Keratinocyte (primary cell): ENCODE data around the gene PLS3. TPM values are rescaled to one million over a fixed set of nuclear protein-coding genes. Genes with fewer than 3 reads are reported as not detected.
A peak's percentile ranks its signal among the peaks of the same experiment; 100 is the strongest.

ENCODE experiments used
- DNase-seq: peaks from one replicate; pipeline ENCODE4 v3.0.0-alpha.2; 2011; ENCODE audit warnings: low read depth, missing footprints, low spot score
- FAIRE-seq: peaks from 2 replicates; lab custom pipeline; 2011; peaks lifted over from hg19 to GRCh38; lab: Jason Lieb, UNC
- H2AFZ ChIP-seq: 2 replicates; pipeline ENCODE4 v1.6.0; 2012; ENCODE audit warnings: low read length, control low read depth, inconsistent platforms; ENCODE audit not compliant: control insufficient read depth
- H3K27ac ChIP-seq: 2 replicates; pipeline ENCODE4 v1.5.1; 2011; ENCODE audit warnings: low read length; ENCODE audit not compliant: control insufficient read depth, insufficient read depth
- H3K27me3 ChIP-seq: 3 replicates; pipeline ENCODE4 v1.6.0; 2011; ENCODE audit warnings: low read length; ENCODE audit not compliant: control insufficient read depth, insufficient read depth; ENCODE audit errors: extremely low read depth
- H3K36me3 ChIP-seq, 2 experiments: 2 replicates in 1 of 2; 3 replicates in 1 of 2; pipeline ENCODE4 v1.5.1; 2011; ENCODE audit warnings: low read length in 2 of 2, mild to moderate bottlenecking in 1 of 2; ENCODE audit not compliant: control insufficient read depth in 2 of 2, insufficient read depth in 2 of 2; ENCODE audit errors: extremely low read depth in 1 of 2
- H3K4me1 ChIP-seq: 3 replicates; pipeline ENCODE4 v1.5.1; 2011; ENCODE audit warnings: low read length; ENCODE audit not compliant: control insufficient read depth, insufficient read depth; ENCODE audit errors: extremely low read depth
- H3K4me2 ChIP-seq: 3 replicates; pipeline ENCODE4 v1.6.0; 2011; ENCODE audit warnings: low read depth, low read length; ENCODE audit not compliant: control insufficient read depth, insufficient read depth; ENCODE audit errors: extremely low read depth
- H3K4me3 ChIP-seq, 3 experiments: fragments of 200-600 bp in 1 of 3; sonication (generic) in 1 of 3; 2 replicates in 2 of 3; 3 replicates in 1 of 3; pipeline ENCODE4 v1.5.1; 2011 to 2016; ENCODE audit warnings: low read length in 3 of 3, mild to moderate bottlenecking in 3 of 3, control low read depth in 2 of 3, inconsistent platforms in 1 of 3, low read depth in 1 of 3, mixed read lengths in 1 of 3, mixed run types in 1 of 3, moderate library complexity in 1 of 3; ENCODE audit not compliant: control insufficient read depth in 2 of 3, insufficient read depth in 2 of 3; ENCODE audit errors: extremely low read depth in 1 of 3
- H3K79me2 ChIP-seq: 2 replicates; pipeline ENCODE4 v1.6.0; 2012; ENCODE audit warnings: low read length; ENCODE audit not compliant: control insufficient read depth, insufficient read depth
- H3K9ac ChIP-seq: 3 replicates; pipeline ENCODE4 v1.6.0; 2011; ENCODE audit warnings: low read length; ENCODE audit not compliant: control insufficient read depth, insufficient read depth; ENCODE audit errors: extremely low read depth
- H3K9me1 ChIP-seq: 3 replicates; pipeline ENCODE4 v1.6.0; 2011; ENCODE audit warnings: low read length; ENCODE audit not compliant: control insufficient read depth, insufficient read depth; ENCODE audit errors: extremely low read depth
- H3K9me3 ChIP-seq: 2 replicates; pipeline ENCODE4 v1.5.1; 2012; ENCODE audit warnings: low read depth, low read length; ENCODE audit not compliant: control insufficient read depth
- H4K20me1 ChIP-seq: 3 replicates; pipeline ENCODE4 v1.6.0; 2011; ENCODE audit warnings: low read length; ENCODE audit not compliant: control insufficient read depth, insufficient read depth; ENCODE audit errors: extremely low read depth
- CTCF ChIP-seq, 3 experiments: IDR thresholded peaks in 1 of 3; conservative IDR thresholded peaks in 1 of 3; optimal IDR thresholded peaks in 1 of 3; 2 replicates in 2 of 3; 3 replicates in 1 of 3; pipeline versions ENCODE3 to v1.5.1; 2011; ENCODE audit warnings: low read length in 3 of 3, mild to moderate bottlenecking in 3 of 3, moderate library complexity in 2 of 3, control low read depth in 1 of 3, inconsistent platforms in 1 of 3; ENCODE audit not compliant: insufficient read depth in 2 of 3; ENCODE audit errors: extremely low read depth in 1 of 3
- EZH2 ChIP-seq: IDR thresholded peaks from one replicate; pipeline ENCODE4 v1.6.1; 2012; ENCODE audit warnings: inconsistent platforms, mild to moderate bottlenecking, low read length, moderate library complexity
- dilution Hi-C: fragments of 300-500 bp; cut with MboI; formaldehyde crosslinking; loops from one replicate; pipeline ENCODE4 v1.7.0; 2020; ENCODE audit warnings: low sequenced_read_pairs; ENCODE audit not compliant: extremely low pct_ligation_motif_present
- polyA plus RNA-seq, 5 experiments: library from polyadenylated mRNA; depleted of rRNA in 3 of 5; stranded (reverse) in 3 of 5; stranded (forward) in 1 of 5; unstranded in 1 of 5; fragments of >200 nt; gene quantifications; 1 replicate in 1 of 5; 2 replicates in 3 of 5; 3 replicates in 1 of 5; pipeline versions ENCODE4 v1.2.1 to v1.2.3, GENCODE V29; 2011 to 2012; ENCODE audit warnings: missing spikeins in 2 of 5, low read depth in 1 of 5, low replicate concordance in 1 of 5

The PLS3 gene
- polyA plus RNA-seq, 1 donor (not counting 4 experiments of a cell fraction or from before 2014, with no cell fraction given), result 457 TPM

- FAIRE-seq (no peak), DNase-seq (no peak)
- H3K9me1 ChIP-seq, result no peaks in the 10 kb centered on the region
- H3K4me3 ChIP-seq, result no peak overlapping the region
- H2AFZ ChIP-seq, result no peak overlapping the region
- peaks cover 22% of the 10 kb centered on the region for H3K4me1 ChIP-seq
- no peak for TF ChIP-seq CTCF (optimal IDR thresholded peaks at IDR 0.05 in 1 of 3, IDR thresholded peaks at IDR 0.05 in 1 of 3, conservative IDR thresholded peaks at IDR 0.05 in 1 of 3; ENCODE audit: extremely low read depth in 1 of 3, insufficient read depth in 2 of 3, low read length in 3 of 3)
- H3K27ac ChIP-seq, result no peak overlapping the region
- dilution Hi-C loops, result no loop called here
- no peaks in the 10 kb centered on the region for H3K36me3 ChIP-seq
- H3K79me2 ChIP-seq, result peaks cover 52% of the 10 kb centered on the region
- no peaks in the 10 kb centered on the region for H3K27me3 ChIP-seq
- H3K9ac ChIP-seq, result no peak overlapping the region
- H3K4me2 ChIP-seq, result no peak overlapping the region
- H4K20me1 ChIP-seq, result peaks cover 2% of the 10 kb centered on the region
- no peaks in the 10 kb centered on the region for H3K9me3 ChIP-seq
Measured at GRCh38 chrX:115581759-115582615, 21.0 kb downstream of the PLS3 start.

GRCh38 chrX:115582616-115583495, 21.9 kb downstream of the PLS3 start:
- H3K27ac ChIP-seq, result peak overlapping the region; percentile 19
- H3K9me1 ChIP-seq, result no peaks in the 10 kb centered on the region
- peak overlapping the region; percentile 13 for H3K9ac ChIP-seq
- H3K9me3 ChIP-seq, result no peaks in the 10 kb centered on the region
- H2AFZ ChIP-seq, result no peak overlapping the region
- no peaks in the 10 kb centered on the region for H3K36me3 ChIP-seq
- H3K4me3 ChIP-seq, result no peak overlapping the region
- peaks cover 2% of the 10 kb centered on the region for H4K20me1 ChIP-seq
- FAIRE-seq (no peak), DNase-seq (no peak)
- H3K4me1 ChIP-seq, result peaks cover 22% of the 10 kb centered on the region
- dilution Hi-C loops, result no loop called here
- H3K27me3 ChIP-seq, result no peaks in the 10 kb centered on the region
- TF ChIP-seq CTCF (optimal IDR thresholded peaks at IDR 0.05 in 1 of 3, IDR thresholded peaks at IDR 0.05 in 1 of 3, conservative IDR thresholded peaks at IDR 0.05 in 1 of 3; ENCODE audit: extremely low read depth in 1 of 3, insufficient read depth in 2 of 3, low read length in 3 of 3) (no peak), EZH2 (no peak)
- peak overlapping the region; percentile 29 for H3K4me2 ChIP-seq
- H3K79me2 ChIP-seq, result peaks cover 50% of the 10 kb centered on the region
